OCI-M2 (cell line): ENCODE measurements around the gene CAB39L.

Experiments
- DNase-seq: peaks from one replicate; lab custom pipeline; 2025; ENCODE audit not compliant: unreplicated experiment; lab: John Stamatoyannopoulos, UW

The CAB39L gene

DNA sequence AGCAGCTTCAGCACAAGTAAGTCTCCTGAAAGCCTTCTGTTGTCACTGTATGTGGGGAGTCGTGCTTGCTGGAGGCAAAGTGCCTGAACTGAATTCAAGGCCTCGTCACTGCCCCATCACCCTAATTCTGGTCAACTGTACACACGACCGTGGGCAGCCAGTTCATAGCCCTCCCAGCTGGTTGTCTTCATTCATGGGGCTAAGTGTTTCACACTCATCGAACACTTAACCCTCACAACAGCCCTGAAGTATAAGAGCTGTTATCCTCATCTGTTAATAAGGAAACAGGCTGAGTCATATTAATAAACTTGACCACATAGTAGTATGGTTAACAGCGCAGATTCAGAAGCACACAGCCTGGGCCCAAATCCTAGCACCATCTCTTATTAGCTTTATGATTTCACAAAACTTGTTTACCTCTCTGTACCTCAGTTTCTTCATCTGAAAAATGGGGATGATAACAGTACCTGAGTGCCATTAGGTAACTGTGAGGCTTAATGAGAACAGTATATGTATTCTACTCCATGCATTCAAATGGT lies 129.5 kb downstream of the CAB39L start:
- no peak for DNase-seq

DNA sequence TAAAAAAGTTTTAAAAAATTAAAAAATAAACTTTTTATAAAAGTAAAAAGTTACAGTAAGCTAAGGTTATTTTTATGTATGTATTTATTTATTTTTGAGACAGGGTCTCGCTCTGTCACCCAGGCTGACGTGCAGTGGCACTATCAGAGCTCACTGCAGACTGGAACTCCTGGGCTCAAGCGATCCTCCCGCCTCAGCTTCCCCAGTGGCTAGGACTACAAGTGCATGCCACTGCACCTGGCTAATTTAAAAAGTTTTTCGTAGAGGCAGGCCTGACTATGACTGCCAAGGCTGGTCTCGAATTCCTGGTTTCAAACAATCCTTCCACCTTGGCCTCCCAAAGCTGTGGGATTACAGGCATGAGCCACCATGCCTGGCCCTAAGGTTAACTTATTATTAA lies 132.0 kb downstream of the CAB39L start:
- no peak for DNase-seq

DNA sequence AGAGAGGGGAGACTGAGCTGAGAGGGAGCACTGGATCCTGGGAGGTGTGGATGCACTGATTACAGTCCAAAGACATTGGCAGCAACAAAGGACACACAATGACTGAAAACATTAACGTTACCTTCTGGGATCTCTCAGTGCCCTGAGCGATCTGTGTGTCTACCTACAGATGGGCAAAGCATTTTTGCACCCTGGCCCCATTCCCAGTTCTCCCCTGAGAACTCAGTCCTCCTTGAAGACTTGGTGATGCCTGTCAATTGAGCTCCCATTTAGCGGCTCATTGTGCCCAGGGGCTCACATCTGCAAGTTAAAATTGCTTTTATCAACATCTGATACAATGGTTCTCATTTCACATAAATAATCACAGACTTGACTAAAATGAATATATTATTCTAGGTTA lies 133.6 kb downstream of the CAB39L start:
- DNase-seq = no peak

DNA sequence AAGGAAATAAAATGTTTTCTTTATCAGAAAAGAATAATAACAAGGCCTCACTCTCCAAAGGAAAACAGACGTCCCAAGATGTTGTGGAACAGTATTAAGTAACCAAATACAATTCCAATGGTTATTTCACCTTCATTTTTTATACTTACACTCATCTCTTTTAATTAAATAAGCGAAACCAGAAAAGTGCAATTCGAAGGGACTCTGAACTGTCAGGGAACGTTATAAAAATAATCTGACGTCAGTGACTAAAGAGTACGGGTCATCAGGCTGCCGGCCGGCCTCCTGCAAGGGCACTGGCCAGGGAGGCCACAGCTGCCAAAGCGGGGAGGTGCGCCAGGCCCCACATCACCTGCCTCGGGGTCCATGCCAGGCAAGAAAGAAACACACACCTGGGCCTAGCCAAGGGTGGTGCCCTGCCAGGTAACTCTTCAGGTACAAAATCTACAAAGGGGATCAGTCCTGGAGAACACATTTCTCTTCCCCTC lies 134.9 kb downstream of the CAB39L start:
- DNase-seq = no peak

DNA sequence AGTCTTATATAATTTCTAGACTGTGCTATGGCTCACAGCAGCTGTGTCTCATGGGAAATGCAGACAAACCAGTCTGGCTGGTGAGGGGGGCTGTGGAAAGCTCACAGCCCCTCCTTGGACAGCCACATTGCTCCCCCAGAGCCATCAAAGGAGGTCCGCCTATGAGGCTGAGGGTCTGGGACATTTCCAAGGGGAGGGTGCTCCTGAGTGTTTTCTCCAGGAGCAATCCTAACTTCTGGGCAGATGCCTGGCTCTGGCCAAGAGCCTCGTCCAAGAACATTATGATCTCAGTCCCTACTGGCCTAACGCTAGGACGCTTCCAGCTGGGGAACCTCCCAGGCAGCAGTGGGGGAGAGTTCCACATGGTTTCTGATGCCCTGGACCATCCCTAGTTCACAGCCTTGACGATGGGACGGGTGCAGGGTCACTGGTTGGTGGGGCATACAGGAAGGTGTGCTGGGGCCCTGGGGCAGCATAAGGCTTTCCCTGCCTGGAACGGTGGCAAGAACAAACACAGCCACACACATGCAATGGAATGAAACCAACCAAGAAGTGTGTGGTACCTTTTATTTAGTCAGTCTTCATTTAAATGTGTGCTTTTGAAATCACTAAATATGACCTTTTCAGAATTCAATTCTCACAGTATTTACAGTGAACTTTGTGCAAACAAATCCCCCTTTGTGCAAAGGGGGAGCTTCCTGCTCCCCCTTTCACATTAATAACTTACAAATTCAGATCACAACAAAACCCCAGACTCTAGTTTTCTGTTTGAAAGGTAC lies 135.6 kb downstream of the CAB39L start:
- DNase-seq = no peak

DNA sequence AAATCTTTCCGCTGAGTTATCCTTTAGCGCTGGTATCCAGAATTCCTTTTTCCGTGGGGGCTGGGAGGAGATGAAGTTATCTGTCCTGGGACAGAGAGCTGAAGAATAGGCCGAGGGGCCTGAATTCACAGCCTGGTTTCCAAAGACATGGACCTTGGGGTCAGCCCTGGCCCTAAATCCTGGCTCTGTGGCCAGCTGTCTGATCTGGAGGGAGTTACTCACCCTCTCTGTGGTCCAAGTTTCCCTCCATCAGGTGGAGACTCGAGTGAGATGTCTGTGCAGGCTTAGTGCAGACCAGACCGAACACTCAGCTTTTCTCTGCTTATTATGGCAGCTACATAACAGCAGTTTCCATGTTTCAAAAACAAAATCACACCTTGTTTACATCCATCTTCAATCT lies 136.5 kb downstream of the CAB39L start:
- DNase-seq = no peak

DNA sequence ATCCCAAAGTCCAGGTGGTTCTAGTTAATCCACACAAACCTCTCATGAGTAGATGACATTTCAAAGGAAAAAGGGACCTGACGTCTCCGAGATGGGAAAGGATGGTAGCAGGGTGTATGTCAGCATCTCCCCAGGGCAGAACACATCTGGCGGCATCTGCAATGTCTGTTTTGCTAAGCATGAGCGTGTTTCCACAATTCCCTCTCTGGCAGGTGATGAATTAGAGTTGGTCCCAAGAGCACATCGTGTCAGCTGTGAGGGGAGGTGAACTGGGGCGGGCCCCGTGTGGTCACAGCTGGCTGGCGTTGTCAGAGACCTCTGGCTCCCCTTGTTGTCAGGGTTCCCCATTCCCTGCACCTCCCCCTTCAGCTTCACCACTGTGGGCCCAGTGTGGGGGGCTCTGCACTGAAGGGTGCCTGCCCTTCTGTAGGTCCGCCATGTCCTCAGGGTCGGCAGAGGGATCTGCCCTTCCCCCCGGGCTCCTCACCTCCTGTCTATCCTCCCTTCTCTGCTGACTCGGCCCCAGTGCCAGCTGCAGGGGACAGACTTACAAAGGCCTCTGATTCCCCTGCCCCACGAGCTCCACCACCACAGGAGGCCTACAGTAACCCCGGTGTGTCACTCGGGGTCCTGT lies 138.0 kb downstream of the CAB39L start:
- DNase-seq = no peak

DNA sequence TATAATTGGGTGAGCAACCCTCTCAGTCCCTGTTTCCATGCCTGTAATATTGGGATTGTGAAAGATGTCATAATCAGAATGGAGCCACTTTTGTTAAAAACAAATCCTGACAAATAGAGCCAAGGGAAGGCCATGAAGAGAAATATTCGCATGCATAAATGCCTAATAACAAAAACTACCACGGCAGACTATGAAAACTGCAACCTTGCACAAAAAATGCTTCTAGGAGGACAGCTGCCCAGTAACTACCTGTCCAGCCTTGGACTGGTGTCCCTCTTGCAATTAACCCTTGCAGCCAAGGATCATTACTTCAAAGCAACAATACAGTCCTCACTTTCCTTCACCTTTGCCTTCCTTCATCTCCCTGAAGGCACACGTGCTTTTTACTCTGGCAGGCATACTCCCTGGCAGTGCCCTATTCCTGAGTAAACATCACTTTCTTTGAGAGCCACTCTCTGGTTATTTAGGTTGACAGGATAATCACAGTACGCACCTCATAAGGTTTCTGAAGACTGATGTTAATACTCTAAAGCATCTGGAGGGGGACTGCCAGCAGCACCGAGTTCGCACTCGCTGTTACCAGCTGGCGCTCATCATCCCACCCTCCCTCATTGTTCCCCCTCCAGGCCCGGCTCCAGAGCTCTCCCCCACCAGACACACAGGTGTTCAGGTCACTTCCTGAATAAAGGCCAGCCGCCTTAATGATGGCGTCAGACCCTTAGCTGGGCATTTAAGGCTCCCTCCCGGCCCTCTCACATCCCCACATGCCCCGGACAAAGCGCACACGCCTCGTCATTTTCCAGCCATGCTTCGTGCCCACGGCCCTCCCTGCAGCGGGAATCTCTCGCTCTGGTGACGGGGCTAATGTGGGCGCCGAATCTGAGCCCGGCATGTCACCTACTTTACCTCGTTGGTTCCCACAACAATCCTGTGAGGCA lies 138.8 kb downstream of the CAB39L start:
- no peak for DNase-seq

DNA sequence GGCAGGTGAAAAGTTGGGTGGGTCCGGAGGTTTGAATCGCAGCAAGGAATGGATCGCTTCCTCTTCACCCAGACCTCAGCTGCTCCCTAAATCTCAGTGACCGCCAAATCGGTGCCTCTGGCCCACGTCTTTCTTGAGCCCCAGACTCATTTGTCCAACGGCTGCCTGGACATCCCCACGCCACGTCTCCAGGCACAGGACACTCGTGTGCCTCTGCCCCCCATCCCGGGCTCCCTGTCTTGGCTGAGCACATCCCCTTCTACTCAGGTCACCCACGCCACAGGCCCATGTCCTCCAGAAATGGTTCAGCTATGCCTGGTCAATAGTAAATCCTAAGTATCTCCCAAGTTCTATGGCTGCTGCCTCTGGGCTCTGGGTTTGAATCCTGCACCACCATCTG lies 139.5 kb downstream of the CAB39L start:
- no peak for DNase-seq

DNA sequence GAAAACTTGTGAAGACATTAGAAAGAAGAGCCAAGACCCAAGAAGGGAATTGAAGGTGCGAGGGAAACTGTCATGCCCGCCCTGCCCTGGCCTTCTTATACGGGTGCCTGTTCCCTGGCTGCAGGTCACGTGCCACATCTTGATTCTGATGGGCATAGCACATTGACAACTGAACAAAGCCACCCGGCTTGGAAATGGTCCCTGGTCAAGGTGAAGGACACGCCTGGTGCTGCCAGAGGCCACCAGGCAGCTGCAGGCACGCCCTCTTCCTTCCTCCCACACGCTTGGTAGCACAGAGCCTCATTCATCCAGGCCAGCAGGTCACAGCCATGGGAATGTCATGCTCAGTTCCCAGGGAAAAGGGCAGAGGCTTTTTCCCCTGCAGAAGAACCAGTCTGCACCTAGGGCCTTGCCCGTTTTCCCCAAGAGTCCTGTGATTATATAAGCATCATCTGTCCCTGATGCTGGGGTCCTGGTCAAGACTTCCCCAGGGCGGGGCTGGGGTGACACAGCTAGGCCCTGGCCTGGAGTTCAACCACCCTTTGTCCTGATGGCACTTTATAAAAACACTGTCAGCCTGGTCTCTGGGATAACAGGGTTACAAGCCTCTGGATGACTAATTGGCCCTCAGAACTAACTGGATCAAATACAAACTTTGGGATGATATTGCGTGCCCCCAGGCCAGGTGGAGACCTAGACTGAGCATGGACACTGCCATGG lies 140.2 kb downstream of the CAB39L start:
- no peak for DNase-seq

DNA sequence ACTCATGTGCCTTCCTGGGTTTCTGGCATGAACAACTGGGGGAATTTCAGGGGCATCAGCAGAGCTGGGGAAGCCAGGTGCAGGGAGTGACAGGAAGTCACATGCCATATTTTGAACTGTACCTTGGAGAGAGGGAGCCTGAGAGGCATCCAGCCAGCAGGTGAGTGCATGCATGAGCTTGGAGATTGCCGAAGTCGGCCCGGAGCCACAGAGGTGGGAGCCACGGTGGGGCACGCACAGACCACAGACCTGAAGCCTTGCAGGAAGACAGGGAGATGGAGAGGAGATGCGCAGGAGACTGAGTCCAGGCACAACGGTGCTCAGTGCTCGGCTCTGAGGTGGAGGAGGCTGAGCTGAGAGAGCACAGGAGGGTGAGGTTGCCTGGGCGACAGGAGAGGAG lies 141.0 kb downstream of the CAB39L start:
- no peak for DNase-seq

DNA sequence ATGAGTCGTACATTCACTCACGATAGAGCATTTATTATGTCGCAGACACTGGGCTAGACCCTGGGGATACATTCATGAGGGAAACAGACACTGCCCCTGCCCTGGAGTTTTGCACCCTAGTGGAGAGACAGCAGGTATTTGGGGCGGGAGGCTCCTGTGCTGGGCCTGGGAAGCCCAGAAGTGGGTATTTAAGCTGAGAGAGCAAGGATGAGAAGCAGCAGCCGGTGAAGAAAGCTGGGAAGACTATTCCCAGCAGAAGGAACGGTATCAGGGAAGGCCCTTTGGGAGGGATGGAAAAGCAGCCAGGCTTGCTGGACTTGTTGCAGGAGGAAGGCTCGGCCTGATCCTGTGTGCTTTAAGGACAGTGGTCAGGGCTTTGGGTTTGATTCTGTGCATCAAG lies 141.6 kb downstream of the CAB39L start:
- no peak for DNase-seq

DNA sequence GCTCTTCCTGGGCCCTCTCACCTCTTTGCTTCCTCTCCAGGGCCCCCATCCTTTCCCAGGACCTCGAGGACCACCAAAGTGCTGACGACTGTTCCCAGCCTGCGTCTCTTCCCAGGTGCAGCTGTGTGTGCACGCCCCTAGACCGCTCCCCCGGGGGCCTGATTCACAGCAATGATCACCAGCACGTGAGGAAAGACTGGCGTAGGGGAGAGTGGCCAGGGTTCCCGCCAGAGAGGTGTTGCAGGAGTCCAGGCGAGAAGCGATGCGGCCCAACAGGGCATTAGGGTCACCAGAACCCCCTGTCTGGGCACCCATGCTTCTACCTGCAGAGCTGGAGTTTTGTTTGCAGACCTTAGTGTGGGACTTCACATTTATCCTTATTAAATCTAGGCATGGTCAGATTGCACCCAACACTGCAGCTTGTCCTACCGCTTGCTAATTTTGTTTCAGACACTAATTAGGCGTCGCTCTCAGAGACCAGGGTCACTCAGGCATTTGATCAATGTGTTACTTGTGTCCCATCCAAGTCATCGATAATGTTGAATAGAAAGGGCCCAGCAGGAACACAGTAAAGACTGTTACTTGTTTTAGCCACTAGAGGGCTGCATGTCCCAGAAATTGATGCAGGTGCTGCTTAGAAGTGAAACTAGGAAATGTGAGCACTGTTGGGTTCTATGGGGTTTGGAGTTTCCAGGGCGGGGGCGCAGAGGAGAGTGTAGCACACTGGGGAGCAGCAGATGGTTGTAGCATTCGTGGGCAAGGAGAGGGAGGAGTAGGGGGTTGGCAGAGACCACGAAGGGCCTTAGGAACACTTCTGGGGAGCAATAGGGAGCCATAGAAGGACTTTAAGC lies 142.9 kb downstream of the CAB39L start:
- no peak for DNase-seq

DNA sequence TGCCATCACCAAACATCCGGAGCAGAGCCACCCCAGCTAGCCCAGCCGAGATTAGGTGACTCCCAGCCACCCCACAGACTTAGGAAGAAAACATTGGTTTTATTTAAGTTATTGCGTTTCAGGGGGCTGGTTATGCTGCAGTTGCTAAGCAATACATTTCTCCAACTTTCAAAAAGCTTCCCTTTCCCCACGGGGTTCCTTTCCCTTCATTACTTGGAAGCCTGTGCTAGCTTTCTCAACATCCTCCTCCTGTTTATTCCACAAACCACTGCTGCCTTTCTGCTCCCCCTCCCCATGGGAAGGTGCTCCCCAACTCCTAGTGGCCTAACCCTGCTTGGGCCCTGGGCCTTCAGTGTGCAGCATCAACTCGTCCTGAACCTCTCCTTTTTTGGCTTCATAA lies 143.6 kb downstream of the CAB39L start:
- no peak for DNase-seq

DNA sequence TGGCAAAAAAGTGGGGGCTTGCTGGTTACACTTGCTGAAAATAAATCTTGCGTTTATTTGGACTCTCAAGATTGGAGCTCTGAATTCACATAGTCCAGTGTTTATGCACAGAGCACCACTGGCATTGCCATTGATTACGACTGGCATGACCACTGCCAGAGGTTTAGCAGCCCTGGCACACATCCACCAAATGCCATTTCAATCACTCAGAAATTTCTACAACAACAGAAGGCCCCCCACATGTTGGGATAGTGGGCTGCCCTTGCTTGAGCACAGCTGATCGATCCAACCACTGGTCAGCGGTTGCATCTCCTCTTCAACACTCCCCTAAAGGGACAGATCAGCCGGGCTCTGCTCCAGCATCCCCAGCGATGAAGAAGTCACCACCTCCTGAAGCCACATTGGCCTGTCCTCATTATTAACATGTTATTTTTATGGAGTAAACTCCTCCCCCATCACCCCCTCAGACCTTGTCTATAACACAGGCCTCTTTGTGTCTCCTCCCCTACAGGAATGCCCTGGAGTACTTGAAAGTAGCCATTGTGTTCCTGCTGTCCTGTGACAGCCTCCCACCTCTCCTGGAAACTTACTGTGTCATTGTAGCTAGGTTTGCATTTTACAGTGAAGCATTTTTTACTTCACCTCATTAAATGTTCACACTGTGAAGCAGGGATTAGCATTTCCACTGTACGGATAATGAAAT lies 144.8 kb downstream of the CAB39L start:
- no peak for DNase-seq

DNA sequence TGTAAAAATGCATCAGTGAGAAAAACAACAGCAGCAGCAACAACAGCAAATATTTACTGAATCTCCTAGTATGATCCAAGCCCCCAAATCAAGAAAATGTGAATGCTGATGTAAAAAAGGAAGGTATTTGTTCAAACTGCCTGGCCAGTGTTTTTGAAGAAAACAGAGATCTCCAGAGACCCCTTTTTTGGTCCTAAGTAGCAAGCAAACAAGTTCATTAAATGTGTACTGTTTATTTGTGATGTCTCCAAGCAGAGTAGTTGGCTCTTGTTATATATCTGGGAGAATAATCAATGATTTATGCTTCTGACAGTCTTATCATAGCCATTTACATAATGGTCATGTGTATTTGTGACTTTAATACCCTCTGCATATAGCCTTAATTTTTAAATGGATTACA lies 145.4 kb downstream of the CAB39L start:
- no peak for DNase-seq

DNA sequence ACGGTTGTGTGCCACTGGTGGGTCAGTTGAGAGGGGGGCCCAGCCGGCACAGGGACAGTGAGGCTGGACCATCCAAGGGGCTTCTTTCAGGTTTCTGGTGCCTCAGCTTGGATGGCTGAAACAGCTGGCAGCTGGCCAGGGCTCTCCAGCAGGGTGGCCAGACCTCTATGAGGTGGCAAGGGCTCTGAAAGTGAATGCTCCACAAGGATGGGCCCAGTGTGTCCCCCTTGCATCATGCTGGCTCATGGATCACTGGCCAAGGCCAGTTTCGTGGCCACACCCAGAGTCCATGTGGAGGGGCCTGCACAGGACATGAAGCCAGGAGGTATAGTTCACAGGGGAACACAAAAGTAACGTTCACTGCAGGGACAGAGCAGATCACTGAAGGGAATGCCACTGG lies 146.5 kb downstream of the CAB39L start:
- DNase-seq = no peak

DNA sequence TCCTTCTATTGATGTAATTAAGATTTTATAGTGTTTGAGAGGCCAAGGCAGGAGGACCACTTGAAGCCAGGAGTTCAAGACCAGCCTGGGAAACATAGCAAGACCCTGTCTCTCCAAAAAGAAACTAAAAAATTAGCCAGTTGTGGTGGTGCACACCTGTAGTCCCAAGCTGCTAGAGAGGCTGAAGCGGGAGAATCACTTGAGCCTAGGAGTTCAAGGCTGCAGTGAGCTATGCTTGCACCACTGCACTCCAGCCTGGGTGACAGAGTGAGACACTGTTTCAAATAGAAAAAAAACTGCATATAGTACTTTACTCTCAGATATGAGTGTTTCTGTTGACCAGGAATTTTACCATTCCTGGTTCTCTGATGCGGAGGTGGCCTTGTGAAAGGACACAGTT lies 147.2 kb downstream of the CAB39L start:
- no peak for DNase-seq

DNA sequence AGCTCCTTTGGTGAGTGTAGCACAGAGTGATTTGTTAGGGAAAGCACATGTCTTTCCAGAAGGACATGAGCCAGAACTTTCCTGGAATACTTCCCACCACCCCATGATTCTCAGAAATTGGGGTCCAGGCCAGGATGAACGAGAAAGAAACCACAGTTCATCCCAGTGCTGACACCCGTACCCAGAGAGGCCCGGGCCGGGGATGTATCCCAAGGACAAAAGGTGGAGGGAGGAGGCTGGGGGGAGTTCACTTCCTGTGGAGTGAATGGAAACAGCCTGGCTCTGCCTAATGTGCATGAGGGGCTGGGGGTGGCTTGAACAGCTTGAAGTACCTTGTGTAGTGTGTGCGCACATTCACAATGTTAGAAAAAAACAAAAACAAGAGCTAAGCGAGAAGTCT lies 148.6 kb downstream of the CAB39L start:
- no peak for DNase-seq
